Measurements from ENCODE around the gene GEMIN7.

GEMIN7 gene

DNA sequence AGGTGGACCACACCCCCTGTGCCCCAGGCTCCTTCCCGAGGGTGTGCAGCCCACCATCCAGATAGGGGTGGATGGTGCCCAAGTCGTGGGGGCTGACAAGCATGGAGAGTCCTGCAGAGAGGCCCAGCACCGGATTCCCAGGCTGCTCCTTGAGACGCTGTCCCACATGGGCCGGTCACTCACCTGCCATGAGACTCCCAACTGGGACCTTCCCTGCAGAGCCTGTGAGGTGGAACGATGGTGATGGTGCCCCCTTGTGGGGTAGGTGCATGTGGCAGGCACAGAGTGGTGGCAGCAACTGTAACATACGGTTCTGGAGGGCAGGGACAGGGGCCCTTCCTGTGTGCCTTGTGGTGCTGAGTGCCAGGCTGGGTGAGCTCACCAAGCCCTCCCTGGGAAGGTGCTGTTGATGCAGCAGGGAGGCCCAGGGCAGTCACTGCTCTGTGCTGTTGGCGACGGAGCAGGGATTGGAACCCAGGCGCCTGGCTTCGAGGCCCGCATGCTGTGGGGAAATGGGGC, 47.0 kb downstream of the GEMIN7 start:
- H3K27ac ChIP-seq, result no peak overlapping the region
- TF ChIP-seq ZFX (IDR thresholded peaks at IDR 0.05), result no peak
- TF ChIP-seq, protein P1, sequence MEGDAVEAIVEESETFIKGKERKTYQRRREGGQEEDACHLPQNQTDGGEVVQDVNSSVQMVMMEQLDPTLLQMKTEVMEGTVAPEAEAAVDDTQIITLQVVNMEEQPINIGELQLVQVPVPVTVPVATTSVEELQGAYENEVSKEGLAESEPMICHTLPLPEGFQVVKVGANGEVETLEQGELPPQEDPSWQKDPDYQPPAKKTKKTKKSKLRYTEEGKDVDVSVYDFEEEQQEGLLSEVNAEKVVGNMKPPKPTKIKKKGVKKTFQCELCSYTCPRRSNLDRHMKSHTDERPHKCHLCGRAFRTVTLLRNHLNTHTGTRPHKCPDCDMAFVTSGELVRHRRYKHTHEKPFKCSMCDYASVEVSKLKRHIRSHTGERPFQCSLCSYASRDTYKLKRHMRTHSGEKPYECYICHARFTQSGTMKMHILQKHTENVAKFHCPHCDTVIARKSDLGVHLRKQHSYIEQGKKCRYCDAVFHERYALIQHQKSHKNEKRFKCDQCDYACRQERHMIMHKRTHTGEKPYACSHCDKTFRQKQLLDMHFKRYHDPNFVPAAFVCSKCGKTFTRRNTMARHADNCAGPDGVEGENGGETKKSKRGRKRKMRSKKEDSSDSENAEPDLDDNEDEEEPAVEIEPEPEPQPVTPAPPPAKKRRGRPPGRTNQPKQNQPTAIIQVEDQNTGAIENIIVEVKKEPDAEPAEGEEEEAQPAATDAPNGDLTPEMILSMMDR (conservative IDR thresholded peaks at IDR 0.05), result peak; percentile 69

DNA sequence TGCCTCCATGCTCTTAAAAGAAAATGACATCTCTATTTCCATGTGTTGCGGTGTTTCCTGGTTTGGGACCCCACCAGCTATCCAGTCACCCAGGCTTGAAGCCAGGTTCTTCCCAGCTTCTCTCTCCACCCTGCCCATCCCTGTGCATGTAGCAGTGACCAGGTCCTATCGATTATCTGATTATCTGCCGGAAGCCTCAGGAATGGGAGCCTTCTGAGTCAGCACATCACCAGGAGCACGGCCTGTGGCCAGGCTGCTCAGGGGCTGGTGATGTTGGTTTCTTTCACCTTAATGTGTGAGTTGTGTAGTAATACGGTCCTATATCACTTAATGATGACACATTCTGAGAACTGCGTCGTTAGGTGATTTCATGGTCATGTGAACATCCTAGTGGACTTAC, 47.6 kb downstream of the GEMIN7 start:
- TF ChIP-seq, protein P1 (conservative IDR thresholded peaks at IDR 0.05), result no peak
- TF ChIP-seq ZFX (IDR thresholded peaks at IDR 0.05), result no peak
- no peak overlapping the region for H3K27ac ChIP-seq

DNA sequence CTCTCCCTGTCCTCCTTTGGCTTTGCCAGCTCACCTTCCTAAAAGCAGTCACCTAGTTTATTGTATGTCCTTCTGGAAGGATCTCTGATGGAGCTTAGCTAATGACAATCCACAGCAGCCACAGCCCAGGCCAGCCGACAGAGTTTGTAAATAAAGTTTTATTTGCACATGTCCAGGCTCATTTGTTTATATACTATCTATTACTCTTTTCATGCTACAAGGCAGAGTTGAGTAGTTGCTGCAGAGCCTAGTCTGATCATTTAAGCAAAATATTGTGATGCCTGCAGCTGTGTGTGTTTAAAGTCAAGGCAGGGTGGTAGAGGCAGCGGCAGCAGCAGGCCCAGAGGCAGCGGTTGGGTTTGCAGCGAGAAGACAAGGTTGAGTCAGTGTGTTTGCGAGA, 49.1 kb downstream of the GEMIN7 start:
- no peak for TF ChIP-seq ZFX (IDR thresholded peaks at IDR 0.05)
- TF ChIP-seq, protein P1 (conservative IDR thresholded peaks at IDR 0.05), result no peak
- H3K27ac ChIP-seq, result no peak overlapping the region

DNA sequence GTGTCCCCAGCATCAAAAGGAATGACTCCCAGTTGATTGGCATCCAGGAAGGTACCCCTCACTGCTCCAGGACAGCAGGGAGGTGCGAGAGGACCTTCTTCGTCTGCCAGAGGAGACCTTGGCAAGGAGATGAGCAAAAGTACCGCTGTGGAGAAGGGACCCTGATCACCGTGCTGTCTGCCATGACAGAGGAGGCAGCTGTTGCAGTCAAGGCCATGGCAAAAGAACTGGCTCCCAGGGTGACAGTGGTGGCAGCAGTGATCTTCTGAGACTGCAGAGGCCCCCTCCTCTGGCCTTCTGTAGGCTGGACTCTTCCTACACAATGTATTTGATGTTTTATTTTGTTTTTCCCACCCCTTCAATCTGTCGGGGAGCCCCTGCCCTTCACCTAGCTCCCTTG, 49.7 kb downstream of the GEMIN7 start:
- no peak for TF ChIP-seq ZFX (IDR thresholded peaks at IDR 0.05)
- TF ChIP-seq, protein P1 (conservative IDR thresholded peaks at IDR 0.05), result no peak
- no peak overlapping the region for H3K27ac ChIP-seq

DNA sequence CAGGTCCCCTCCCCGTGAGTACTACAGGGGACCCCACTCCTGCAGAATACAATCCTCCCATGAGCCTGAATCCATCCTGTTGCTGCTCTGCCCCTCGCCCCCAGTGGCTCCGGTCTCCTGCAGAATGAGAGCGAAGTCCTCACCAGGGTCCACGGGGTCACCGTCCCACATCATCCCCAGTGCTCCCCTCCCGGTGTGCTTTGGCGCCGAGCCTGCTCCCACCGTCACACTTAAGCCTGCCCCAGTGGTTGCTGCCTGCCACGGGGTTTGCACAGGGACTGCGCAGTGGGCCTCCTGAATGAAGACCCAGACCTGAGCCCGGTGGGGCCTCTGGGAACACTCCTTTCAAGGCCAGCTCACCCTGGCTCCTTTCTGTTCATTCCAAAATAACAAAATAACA, 51.2 kb downstream of the GEMIN7 start:
- H3K27ac ChIP-seq, result no peak overlapping the region
- TF ChIP-seq ZFX (IDR thresholded peaks at IDR 0.05), result no peak
- TF ChIP-seq, protein P1 (conservative IDR thresholded peaks at IDR 0.05), result no peak

DNA sequence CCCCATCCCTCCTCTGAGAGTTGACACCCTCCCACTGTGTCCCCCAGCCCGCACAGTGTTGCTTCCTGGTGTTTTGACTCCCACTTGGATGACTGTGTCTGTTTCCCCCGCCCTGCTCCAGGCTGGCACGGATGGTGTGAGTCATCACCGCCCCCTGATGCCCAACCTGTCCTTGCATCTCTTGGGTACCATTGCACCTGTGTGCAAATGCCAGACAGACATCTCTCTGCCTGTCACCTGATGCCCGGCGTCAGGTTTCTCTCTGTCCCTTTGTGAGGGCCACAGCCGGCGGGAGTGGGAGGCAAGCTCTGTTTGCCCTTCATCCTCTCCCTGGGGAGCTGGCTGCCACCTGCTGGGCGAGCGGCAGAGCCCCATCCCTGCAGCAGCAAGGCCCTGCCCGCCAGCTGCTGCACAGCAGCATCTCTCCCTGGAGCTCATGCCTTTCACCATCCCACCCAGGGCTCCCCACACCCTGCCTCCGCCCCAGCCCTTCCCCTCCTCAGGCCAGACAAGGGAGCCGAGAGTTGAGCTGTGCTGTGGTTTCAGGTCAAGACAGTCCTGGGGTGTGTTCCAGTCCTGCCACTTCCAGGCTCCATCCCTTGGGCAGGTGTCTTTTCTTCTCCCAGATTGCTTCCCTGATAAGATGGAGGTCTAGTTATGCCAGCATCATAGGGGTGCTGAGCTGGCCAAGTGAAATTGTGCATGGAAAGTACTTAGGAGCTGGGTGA, 52.0 kb downstream of the GEMIN7 start:
- H3K27ac ChIP-seq, result no peak overlapping the region
- TF ChIP-seq, protein P1 (conservative IDR thresholded peaks at IDR 0.05), result no peak; the same call in 1 of the 2 replicates

DNA sequence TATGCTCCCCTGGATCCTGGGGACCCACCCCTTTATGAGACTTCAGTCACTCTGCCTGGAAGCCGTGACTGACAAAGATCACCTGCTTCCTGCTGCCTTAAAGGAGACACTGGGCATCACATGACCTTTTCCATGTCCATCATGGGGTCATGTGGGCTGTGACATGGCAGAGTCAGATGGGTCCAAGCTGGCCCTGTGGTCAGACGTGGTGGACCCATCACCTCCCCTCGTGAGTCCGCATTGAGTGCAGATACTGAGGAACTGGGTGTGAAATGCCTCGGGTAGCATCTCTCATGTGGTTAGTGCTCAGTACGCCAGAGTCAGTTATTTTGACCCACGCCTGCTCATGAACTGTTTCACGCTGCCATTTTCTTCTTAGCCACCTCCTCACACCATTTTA, 54.6 kb downstream of the GEMIN7 start:
- no peak overlapping the region for H3K27ac ChIP-seq

More for the DNA sequence above, 54.6 kb downstream of the GEMIN7 start:
- no peak for TF ChIP-seq ZFX (IDR thresholded peaks at IDR 0.05)
- TF ChIP-seq, protein P1 (conservative IDR thresholded peaks at IDR 0.05), result no peak
